ENCODE results near the gene SLC66A2. TPM values are rescaled to one million over a fixed set of nuclear protein-coding genes. Genes with fewer than 3 reads are reported as not detected.
"Not testable (repeated sequence)": the region's sequence is repeated elsewhere in the genome, so short reads cannot be mapped to it uniquely, and the experiment has no call there.

The SLC66A2 gene
- total RNA-seq, 1 donor from 2014 or later, result 29.0 TPM

GRCh38 chr18:79970419-79971133, 19.1 kb upstream of the SLC66A2 start:
- DNase-seq, result no peak

DNA sequence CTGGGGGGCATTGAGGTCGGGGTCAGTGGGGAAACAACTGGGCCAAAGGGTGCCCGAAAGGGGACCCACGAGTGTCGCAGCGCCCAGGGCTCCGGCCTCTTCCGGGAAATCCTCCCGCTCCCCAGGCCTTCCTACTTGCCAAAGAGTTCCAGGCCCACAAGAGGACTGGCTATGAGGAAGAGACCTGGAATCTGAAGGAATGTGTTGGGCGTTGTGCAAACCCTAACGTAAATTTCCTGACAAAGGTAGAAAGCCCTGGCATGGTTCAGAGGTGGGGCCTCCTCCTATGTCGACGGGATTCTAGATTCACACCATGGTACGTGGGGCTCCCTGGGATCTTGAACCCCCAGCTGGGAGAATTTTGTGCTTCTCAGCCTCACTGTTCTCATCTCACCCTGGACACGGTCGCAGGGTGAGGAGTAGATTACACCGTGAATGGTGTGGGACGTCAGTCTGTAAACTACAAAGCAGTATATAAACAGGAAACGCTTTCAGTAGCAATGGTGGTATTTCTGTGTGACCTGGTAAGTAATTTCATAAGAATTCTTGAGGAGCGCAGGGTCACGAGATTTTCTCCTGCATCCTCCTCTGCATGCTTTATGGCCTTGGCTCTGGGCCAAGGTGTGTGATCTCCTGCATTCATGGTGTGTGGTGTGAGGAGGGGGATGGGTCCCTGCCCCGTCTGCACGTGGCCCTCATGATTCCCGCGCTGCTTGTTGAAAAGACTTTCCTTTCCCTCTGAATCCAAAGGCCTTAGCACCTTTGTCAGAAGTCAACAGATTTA, 13.9 kb upstream of the SLC66A2 start:
- DNase-seq, result peak; percentile 44

GRCh38 chr18:79964330-79965118, 13.1 kb upstream of the SLC66A2 start, which contains the start of gene HSBP1L1:
Gene HSBP1L1, plus strand, starts transcription at chr18:79964643. Its CDS starts 93 bp downstream, at chr18:79964736.
- peak; percentile 62 for DNase-seq

DNA sequence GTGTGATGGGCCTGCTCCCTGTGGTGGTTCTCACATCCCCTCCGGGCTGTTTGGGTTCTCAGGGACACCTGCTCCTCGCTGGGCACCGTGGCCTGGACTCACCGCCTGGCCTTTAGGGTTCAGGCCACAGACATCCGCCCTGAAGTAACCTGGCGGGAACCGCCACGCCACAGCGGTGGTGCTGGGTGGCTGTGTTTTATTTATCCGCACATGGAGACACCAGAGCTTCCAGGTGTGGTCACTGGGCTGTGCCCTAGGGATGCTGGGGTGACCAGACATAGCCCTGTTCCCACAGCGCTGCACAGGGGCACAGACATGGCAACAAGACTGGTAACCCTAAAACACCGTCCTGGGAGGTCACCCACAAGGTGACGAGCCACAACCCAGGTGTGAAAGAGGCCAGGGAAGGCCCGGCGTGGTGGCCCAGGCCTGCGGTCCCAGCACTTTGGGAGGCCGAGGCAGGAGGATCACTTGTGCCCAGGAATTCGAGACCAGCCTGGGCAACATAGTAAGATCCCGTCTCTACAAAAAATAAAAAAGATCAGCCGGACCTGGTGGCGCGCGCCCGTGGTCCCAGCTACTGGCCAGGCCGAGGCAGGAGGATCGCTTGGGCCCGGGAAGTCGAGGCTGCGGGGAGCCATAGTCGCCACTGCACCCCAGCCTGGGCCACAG, 12.3 kb upstream of the SLC66A2 start:
- DNase-seq, result no peak

DNA sequence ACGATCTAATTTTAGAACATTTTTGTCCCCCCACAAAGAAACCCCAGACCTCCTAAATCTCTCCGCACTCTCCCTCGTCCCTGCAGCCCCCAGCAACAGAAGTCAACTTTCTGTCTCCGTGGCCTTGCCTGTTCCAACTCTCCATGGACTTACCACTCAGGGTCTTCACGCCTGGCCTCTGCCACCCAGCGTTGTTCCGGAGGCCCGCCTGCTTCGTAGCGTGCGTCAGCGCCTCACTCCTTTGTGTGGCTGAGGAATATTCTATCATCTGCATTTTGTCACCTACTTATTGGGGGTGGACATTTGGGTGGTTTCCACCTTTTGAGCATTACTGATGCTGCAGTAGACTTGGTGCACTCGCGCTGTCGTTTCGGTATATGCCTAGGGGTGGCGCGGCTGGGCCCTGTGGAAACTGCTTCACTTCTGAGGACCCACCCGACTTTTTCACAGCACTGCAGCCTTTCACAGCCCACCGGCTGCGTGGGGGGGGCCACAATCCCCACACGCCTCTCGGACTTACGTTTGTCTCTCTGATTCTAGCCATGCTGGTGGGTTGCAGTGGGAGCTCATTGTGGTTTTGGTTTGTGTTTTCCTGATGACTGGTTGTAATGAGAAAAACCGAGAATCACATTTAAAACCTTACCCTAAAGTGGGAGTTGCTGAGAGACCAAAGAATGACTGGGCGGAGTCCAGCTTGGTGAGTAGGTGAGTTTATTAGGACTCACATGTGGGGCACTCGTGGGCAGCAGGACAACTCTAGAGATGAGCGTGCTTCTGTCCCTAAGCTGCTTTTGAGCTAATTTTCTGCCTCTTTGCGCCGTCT, 11.6 kb upstream of the SLC66A2 start:
- no peak for DNase-seq

DNA sequence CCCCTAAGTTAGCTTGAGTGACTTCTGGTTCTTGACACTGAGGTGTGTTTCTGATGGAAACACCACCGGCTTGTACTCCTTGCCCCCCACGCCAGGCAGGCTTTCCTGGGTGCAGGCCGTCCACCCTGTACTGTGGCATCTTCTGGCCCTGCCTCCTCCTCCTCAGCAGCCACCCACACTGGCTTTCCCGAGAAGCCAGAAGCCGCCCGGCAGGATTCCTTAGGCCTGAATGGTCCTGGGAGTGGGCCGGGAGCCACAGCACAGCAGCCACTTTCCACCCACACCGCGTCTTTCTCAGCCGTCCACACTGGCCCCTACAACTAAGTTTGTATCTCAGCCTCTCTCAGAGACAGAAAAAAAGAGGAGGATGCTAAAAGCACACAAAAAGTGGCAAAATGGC, 10.9 kb upstream of the SLC66A2 start:
- DNase-seq, result no peak

DNA sequence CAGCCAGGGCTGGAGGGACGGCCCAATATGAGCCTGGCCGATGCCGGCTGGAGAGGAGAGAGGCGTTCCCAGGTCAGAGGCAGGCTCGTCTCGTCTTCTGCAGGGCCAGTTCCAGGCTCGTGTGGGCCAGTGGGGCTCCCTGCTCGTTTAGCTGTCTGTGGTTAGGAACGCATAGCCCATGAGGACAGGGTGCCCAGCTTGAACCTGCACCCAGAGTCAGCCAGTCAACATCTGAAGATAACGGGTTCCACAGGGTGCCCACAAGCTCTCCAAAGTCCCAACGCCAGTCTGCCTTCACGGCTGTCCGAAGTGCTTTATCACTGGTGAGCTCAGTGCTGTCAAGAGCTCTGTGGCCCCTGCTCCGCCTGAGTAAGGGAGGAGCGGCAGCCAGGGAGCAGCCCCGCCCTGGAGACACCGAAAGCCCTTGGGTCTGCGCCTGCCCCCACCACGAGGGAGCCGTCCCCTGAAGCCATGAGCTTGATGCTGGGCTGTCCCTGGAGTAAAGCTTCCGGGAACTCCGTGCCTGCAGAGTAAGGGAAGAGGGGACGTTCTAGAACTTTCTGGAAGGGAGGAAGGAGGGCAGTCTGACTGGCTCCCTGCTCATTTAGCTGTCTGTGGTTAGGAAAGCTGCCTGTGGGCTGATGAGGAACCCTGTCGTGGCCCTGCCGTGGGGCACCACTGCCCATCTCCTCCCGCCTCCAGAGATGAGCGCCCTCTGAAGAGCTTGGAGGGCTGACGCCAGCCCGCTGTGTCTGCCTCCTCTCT, 10.3 kb upstream of the SLC66A2 start:
- DNase-seq, result no peak

GRCh38 chr18:79960921-79961526, 9.6 kb upstream of the SLC66A2 start:
- no peak for DNase-seq

DNA sequence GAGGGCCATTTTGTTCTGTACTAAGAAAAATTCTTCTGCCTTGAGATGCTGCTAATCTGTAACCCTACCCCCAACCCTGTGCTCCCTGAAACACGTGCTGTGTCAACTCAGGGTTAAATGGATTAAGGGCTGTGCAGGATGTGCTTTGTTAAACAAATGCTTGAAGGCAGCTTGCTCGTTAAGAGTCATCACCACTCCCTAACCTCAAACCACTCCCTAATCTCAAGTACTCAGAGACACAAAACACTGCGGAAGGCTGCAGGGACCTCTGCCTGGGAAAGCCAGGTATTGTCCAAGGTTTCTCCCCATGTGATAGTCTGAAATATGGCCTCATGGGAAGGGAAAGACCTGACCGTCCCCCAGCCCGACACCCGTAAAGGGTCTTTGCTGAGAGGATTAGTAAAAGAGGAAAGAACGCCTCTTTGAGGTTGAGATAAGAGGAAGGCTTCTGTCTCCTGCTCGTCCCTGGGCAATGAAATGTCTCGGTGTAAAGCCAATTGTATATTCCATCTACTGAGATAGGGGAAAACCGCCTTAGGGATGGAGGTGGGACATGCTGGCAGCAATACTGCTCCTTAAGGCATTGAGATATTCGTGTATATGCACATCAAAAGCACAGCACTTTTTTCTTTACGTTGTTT, 8.8 kb upstream of the SLC66A2 start:
- not testable (repeated sequence) for DNase-seq

- DNase-seq, result no peak
These were observed 7.5 kb upstream of the SLC66A2 start for GRCh38 chr18:79958981-79959380.

GRCh38 chr18:79956276-79956675, 4.8 kb upstream of the SLC66A2 start:
- DNase-seq, result no peak

DNA sequence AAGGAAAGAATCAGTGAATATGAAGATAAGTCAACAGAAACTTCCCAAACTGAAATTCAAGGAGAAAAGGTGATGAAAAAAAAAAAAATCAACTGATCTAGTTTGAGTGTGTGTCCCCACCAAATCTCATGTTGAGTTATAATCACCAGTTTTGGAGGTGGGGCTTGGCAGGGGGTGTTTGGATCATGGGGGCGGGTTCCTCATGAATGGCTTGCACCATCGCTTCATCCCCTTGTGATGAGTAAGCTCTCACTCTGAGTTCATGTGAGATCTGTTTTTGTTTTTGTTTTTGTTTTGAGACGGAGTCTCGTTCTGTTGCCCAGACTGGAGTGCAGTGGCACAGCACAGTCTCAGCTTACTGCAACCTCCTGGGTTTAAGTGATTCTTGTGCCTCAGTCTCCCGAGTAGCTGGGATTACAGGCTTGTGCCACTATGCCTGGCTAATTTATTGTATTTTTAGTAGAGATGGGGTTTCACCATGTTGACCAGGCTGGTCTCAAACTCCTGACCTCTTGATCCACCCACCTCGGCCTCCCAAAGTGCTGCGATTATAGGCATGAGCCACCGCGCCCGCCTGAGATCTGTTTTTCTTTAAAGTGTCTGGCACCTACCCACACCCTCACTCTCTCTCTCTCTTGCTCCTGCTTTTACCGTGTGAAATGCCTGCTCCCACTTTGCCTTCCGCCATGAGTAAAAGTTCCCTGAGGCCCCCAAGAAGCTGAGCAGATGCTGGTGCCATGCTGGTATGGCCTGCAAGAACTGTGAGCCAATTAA, 4.0 kb upstream of the SLC66A2 start:
- DNase-seq, result no peak

- DNase-seq, result no peak
These were observed 3.3 kb upstream of the SLC66A2 start for GRCh38 chr18:79954791-79955190.

- no peak for DNase-seq
These were observed 2.7 kb upstream of the SLC66A2 start for GRCh38 chr18:79953971-79954651.

GRCh38 chr18:79952996-79953559, 1.6 kb upstream of the SLC66A2 start:
- DNase-seq, result peak; percentile 30

DNA sequence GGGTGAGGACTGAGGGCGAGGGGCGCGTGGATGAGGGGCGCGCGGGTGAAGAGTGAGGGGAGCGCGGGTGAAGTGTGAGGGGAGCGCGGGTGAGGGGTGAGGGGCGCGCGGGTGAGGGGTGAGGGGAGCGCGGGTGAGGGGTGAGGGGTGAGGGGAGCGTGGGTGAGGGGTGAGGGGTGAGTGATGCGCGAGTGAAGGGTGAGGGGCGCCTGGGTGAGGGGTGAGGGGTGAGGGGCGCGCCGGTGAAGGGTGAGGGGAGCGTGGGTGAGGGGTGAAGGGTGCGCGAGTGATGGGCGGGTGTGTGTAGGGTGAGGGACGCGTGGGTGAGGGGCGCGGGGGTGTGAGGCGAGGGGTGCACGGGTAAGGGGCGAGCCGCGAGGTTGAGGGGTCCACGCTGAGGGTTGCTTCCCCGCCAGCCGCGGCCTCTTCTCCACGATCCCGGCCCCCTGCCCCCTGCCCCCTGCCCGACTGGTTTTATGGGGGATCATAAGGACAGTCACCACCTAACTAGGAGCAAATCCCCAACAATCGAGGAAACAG, 1.1 kb upstream of the SLC66A2 start:
- DNase-seq, result no peak
